Activated T-cell treated with anti-CD3 and anti-CD28 coated beads, Interleukin-2, amount 50 U/mL, for 48 hours (primary cell): ENCODE data around the gene GLRX3.

Experiments
- DNase-seq, 2 experiments: peaks; one replicate each; pipeline ENCODE4 v3.0.0-alpha.2; 2020

Gene GLRX3

DNA sequence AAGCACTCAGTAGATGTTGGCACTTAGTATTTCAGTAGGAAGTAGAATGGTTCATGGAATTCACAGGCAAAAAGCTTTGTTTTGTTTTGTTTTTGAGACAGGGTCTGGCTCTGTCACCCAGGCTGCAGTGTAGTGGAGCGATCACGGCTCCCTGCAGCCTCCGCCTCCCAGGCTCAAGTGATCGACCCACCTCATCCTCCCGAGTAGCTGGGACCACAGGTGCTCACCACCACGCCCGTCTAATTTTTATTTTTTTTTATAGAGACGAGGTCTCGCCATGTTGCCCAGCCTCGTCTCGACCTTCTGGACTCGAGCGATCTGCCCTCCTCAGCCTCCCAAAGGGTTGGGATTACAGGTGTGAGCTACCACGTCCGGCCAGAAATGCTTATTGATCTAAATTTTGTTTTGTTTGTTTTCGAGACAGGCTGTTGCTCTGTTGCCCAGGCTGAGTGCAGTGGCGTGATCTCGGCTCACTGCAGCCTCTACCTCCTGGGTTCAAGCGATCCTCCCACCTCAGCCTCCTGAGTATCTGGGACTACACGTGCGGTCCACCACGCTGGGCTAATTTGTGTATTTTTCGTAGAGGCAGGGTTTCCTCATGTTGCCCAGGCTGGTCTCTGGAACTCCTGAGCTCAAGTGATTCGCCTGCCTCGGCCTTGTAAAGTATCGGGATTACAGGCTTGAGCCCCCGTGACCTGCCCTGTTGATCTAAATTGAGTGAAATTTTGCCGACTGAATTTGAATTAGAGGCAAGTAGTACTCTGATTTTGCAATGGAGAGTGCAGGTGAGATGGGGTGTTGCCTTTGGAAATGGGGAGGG, 1.7 kb downstream of the GLRX3 start:
- no peak for DNase-seq

DNA sequence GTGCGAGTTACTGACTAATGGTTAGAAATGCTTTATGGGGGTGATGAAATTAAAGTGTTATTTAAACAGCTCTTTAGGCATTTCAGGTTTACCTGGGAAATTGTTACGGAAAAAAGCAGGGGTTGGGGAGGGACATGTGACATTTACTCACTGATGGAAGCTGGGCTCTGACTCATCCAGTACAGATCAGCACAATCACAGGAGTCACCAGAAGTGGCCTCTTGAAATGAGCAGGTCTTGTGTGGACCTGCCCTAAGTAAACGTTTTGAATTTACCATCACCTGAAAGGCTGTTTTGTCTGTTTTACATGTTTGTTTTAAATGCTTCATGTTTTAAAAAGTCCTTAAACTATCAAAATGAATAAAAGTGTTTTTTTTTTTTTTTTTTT, 2.3 kb downstream of the GLRX3 start:
- no peak for DNase-seq

DNA sequence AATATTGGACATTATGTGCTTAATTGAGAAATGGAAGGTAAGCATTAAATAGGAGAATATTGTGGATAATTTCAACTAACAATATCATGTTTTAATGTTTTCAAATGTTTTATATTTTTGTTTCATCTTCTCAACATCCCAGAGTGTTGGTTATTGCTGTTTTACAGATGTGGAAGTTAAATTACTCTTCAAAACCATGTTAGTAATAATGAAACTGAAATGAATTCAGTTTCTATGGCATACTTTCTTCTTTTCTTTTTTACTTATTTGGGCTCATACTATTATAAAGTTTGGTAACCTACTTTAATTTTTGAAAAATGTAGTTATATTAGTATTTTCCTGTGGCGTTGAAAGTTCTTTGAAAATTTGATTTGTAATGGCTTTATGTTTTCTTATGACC, 4.2 kb downstream of the GLRX3 start:
- DNase-seq, result no peak

DNA sequence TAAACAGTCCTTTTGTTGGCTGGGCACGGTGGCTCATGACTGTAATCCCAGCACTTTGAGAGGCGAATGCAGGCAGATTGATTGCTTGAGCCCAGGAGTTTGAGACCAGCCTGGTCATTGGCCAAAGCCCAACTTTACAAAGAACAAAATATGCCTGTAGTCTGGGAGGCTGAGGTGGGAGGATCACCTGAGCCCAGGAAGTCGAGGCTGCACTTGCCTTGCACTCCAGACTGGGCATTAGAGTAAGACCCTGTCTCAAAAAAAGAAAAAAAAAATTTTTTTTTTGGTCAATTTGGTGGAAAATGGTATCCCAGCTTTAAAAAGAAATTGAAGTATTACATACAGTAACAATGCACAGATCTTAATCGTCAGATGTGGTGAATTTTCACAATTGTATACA, 4.8 kb downstream of the GLRX3 start:
- DNase-seq, result no peak

DNA sequence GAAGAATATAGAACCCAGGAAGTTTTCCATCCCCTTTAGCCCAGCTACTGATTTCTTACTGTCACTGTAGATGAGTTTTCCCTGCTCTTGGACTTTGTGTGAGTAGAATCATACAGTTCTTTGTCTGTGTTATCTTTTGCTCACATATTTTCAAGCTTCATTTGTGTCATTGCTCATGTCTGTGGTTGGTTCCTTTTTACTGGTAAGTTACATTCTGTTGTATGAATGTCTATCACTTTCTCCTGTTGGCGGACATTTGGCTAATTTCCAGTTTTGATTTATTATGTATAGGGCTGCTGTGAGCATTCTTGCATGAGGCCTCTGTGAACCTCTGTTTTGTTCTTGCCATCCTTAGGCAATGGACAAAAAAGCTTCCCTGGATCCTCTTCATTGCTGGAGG, 5.3 kb downstream of the GLRX3 start:
- no peak for DNase-seq

DNA sequence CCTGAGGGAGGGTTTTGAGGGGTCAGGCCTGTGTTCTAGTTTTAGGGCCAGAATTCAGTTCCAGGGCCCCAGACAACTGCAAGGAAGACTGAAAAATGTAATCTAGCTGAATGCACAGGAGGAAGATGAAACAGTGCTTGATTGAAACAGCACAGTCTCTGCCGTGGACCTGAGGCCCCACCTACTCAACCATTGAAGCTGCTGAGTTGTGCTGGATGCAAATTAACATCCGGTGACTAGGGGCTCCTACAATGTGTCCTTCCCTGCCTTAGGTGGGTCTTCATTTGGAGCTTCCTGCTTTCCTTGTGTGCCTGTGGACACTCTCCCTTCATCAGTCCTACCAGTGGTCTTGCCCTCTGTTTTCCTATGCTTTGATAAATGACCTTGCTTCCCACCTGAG, 5.7 kb downstream of the GLRX3 start:
- DNase-seq, result no peak

DNA sequence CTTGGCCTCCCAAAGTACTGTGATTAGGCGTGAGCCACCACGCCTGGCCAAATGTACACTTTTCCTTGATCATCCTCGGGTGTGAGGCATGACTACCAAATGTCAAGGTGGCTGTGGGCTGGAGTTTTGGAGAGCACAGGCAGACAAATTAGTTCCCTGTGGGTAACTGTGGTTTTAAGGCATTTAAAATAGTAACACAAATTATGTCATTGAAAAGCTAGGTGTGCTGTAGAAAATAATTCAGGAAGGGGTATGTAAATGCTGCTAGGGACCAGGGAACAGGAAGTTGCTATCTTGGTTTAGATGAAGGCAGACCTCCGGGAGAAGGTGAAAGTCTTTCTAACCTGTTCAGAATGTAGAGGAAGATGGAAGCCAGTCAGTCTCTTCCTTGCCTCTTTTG, 9.9 kb downstream of the GLRX3 start:
- DNase-seq, result no peak

DNA sequence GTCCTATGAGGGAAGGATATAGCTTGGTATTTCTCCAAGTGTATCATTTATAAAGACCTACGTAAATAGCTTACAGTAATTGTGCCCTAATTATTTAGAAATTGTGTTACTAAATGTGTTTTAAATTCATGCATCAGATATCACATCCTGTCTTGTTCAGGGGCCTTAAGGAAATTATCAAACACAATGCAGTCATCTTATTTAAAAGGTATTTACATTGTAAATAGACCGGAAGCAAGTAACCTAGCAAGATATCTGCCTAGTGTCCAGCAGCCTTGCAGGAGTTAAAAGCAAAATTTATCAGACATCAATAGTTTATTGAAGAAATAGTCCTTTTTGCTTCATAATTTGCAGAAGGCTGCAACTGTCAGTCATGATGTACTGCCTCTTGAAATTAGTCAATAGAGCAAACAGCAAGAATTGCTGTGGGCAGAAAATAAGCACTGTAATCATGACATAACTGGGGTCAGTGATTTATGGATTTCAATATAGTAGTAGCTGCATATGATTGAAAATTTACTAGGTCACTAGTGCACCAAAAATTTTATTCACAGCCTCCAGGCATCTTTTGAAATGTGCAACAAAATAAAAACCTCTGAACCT, 23.1 kb downstream of the GLRX3 start:
- no peak for DNase-seq

DNA sequence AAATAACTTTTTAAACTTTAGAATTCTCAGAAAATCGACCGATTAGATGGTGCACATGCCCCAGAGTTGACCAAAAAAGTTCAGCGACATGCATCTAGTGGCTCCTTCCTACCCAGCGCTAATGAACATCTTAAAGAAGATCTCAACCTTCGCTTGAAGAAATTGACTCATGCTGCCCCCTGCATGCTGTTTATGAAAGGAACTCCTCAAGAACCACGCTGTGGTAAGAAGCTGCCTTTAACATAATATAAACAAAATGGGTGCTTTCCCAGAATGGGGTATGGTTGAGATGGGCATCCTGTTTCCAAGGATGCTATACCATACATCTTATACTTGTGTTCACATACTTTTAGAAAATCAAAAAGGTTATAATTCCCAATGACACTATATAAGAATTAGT, 24.6 kb downstream of the GLRX3 start:
- DNase-seq, result no peak

DNA sequence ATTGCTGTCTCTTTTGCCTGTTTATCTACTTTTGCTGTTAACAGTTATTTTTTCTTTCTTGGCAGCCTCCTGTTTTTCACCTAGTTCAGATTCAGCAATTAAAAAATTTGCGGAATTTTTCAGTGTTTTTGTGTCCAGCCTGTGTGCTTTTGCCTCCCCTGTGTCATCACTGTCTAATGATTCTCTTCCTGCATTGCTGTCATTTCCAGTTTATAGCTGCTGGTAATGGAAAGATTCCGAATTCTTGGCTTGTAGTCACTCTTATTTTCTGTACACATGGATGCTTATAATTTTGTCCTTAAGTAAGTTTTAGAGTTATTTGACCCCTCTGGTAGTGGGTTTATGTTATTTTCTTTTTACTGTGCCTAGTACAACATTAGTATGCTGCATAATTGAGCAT, 25.1 kb downstream of the GLRX3 start:
- no peak for DNase-seq

DNA sequence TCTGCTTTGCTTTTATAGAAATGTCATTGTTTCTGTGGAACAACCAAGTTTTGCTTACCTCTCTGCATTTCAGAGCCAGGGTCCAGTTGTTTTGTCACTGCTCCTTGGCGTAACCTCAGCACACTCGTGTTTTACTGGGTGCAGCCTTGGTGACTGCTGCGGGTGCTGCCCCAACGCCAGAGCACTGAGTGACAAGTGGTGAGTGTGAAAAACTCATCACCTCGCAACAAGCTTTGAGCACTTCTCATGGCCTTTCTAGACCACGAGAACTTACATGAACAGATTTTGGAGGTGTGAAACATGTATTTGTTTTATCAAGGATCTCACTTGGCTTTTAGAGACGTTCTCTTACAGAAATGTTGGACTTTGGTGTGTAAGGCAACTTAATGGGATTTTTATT, 31.0 kb downstream of the GLRX3 start:
- no peak for DNase-seq

DNA sequence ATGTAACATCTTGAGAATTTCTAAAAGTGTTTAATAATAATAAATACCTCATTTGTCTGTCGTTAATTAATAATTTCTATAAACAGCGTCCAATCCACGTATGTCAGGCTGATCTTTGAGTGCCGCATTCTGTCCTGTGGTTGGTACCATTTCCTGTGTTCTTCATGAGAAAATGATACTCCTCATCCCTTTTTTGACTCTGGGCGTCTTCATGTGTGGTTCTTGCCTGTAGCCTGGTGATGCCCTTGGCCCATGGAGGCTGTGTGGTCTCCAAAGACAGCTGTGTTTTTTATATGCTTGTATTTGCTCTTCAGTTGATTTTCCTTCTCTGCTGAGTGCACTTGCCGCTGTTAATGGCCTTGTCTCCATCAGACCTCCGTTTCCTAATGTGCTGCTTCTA, 31.5 kb downstream of the GLRX3 start:
- DNase-seq, result no peak

DNA sequence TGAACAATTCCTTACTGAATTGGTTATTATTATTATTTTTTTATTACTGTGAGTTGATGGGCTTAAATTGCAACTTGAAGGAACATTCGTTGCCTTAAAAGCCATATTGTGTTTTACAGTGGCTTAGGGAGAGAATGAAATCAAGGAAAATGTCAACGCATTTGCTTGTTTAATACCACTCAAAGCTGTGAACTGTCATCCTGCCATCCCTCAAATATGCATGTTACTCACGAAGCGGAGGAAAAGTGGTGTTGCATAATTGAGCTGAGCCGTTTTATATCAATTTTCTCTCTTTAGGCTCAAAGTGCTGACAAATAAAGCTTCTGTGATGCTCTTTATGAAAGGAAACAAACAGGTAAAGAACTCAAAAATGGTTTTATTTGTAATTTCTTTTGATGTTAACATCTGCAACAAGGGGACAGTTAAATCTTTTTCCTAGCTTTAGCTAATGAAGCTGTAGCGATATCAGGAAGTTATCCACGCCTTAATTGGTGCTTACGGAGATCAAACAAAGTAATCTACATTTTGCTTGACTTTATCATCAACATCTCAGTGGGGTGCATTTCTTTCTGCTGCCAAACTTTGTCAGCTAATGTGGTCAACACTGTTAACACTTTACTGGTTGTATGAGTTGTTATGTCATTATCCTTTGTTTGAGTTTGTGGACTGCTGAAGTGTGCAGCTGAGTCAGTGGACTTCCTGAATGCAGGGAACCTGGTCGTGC, 33.1 kb downstream of the GLRX3 start:
- no peak for DNase-seq

DNA sequence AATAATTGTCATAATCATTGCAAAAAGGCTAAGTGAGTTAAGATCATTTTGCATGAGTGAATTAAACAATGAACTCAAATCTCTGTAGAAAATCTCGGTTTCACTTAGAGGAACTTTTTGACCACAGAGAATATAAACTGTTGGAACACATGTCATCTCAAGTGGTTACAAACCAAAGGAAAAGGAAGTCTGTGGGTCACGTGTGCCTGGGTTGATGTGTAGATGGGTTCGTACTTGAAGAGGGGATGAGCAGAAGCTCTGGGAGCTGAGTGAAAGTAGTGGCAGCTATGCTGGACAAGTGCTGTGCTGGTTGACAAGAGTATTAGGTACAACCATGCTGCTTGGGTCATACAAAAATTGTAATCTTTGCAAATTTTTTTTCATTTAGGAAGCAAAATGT, 35.0 kb downstream of the GLRX3 start:
- DNase-seq, result no peak

DNA sequence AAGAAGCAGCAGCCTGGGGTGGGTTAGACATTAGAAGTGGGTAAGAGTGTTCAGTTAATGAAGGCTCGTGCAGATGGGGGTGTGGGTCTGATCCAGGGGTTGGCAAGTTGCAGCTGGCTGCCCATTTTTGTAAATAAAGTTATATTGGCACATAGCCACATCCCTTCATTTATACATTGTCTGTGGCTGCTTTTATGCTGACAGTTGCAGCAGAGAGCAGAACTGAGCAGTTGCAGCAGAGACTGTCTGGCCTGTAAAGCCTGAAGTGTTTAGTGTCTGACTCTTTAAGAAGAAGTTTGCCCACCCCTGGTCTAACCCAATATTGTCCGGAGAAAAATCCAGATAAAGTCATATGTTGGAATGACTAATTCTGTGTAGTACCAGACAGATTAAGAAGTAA, 38.1 kb downstream of the GLRX3 start:
- no peak for DNase-seq

DNA sequence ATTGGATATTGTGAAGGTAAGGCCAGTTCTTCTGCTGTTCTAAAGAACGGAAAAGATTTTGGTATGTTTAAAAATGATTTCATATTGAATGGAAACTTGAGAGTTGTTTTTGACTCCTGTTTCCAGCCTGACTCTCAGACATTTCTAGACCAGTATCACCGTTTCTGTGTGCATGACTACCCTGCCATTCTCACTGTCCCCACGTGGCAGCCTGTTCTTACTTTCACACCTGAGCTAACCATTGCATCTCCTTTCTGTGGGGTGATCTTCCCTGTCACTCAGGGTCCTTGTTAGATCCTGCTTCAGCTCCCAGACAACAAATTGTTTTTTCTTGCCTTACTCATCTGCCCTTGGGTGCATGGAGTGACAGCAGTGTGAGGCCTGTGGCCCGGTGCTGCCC, 38.9 kb downstream of the GLRX3 start:
- DNase-seq, result peak in 1 of 2 experiments; percentile 35

DNA sequence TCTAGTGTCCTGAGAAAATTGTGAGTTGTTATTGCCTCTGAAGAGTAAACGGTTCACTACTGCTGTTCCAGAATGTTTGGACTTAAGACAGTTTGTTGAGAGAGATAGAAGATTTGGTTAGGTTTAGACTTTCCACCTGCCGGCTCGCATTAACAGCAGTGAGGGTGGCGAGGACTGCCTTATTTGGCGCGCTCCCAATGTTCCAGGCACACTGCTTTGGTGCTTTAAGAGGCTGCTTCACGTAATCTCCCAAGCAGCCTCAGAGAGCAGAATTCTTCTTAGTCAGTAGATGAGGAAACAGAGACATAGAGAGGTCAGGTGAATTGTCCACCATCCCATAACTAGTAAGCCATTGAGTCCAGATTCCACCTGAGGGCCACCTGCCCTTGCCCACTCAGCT, 41.1 kb downstream of the GLRX3 start:
- DNase-seq, result no peak

DNA sequence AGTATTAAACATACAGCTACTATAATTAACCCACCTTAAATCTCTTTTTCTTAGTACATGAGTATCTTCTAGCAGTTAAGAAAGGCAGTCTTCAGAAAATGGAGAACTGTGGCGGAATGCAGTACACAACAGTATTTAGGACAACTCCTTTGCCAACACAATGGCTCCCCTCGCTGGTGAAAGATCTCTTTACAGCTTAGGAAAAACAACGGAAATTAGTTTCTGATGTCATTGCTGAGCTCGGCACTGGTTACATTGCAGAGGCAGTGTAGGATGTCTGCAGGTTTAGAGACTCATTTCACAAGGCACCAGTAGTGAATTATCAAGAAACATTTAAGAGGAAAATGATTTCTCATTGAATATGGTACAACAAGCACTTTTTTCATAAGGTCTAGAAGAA, 43.4 kb downstream of the GLRX3 start:
- DNase-seq, result peak in 1 of 2 experiments; percentile 37

DNA sequence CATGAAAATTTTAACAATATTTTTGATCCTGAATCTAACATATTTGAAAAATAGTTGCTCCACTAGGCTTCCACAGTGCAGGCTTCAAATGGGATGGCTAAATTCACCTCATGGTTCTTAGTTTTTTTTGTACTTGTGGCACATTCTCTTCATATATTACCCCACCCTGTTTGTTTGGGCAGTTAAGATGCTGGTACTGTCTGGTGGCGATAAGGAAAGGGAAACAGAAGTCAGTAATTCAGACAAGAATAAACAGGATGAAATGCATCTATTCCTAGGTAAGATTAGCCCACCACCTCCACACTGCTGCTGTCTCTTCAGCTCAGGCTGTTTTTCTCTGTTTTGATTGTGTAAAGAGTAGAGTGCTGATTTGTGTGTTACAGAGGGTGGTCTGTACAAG, 44.2 kb downstream of the GLRX3 start:
- DNase-seq, result no peak

DNA sequence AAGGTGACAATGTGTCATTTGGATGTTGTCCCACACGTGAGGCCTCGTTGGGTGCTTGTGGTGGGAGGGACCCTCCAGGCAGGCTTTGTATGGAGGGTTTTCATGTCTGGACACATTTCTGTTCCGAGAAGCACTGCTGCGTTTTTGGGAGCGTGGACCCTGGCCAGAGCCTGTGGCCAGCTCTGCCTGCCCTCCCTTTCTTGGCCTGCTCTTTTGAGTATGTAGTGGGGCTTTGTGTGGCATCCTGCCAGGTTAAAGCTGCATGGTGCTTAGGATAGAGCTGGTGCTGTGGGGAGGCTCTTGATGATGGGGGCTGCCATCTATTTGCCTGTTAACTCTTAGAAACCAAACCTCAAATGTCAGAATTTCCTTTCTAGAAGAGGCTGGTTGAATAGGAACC, 45.7 kb downstream of the GLRX3 start:
- DNase-seq, result no peak

DNA sequence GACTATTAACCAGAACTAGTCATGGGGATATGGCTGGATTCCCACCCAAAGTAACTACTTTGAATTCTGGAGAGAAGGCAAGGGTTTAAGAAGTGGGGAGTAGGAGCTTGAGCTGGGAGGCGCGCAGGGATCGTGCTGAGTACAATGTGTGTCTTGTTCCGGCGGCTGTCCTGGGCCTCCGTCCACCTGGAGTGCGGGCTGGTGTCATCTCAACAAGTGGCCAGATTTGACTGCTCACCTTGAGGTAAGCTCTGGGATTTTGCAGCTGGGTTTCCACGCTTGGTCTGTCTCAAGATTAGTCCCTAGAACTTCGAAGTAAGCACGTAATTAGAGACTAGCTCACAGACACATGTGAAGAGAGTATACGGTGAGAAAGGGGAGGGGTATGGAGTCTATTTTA, 49.4 kb downstream of the GLRX3 start:
- DNase-seq, result no peak

DNA sequence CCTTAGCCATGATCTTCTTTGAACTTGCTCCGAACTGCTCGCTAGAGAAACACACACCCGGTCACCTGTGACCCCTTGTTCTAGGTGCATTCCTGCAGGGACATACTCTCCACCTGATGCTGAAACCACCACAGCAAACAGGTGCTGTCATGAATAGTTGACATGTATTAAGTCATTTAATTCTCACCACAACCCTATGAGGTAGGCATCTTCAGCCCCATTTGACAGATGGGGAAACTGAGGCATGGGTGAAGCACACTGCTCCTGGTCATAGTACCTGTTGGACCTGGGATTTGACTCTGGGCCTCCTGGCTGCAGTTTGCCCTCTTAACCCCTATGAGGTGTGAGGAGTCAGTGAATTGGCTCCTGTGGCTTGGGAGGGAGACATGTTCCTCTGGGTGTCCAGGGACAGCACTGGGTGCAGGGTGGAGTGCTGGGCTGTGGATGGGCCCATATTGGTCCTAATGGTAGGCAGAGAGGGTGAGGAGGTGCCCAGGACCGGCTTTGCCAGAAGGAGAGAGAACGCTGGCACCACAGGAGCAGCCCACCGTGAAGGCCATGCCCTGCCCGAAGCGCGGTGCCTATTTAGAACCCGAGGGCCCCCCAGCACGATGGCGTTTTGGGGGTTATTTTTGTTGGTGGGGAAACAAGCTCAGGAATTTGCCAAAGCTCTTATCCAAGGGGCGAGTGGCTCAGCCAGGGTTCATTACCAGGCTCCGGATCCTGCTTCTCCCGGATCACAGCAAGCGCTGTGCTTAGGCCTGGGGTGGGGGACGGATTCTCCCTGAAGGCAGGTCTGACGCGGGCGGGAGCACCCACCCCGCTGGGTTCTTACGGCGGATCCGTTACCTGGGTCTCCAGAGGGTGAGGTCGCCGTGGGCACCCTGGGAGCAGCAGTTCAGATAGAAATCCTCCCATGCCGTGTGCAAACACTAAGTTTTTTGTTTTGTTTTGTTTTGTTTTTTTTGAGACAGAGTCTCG, 52.3 kb downstream of the GLRX3 start:
- no peak for DNase-seq

DNA sequence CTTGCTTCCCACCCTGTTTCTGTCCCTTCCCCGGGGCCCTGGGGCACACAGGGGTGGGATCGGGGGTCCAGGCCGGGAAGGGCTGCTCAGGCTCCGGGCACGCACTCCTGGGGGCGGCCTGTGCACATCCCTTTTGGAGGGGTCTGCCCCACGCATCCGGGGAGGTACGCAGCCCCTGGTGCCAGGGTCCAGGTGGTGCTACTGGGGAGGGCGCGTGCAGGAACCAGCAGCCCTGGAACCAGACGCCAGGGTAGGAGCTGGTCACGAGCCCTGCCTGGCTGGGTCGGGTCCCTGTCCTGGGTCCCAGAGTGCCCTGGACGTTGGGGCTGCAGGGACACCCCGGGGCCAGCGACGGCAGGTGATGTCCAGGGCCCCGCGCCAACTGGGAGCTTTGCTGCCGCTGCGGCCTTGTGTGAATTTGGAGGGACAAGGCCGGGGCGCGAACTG, 53.4 kb downstream of the GLRX3 start:
- DNase-seq, result no peak
